GM21717 (cell line): ENCODE measurements around the gene OXLD1.
"Not testable (repeated sequence)": the region's sequence is repeated elsewhere in the genome, so short reads cannot be mapped to it uniquely, and the experiment has no call there.

Source experiments
- ATAC-seq: cut with Tn5 transposase; IDR thresholded peaks from one replicate; pipeline ENCODE4 v1.9.1; 2021; ENCODE audit warnings: mild to moderate bottlenecking, moderate library complexity; ENCODE audit not compliant: unreplicated experiment

OXLD1 gene

DNA sequence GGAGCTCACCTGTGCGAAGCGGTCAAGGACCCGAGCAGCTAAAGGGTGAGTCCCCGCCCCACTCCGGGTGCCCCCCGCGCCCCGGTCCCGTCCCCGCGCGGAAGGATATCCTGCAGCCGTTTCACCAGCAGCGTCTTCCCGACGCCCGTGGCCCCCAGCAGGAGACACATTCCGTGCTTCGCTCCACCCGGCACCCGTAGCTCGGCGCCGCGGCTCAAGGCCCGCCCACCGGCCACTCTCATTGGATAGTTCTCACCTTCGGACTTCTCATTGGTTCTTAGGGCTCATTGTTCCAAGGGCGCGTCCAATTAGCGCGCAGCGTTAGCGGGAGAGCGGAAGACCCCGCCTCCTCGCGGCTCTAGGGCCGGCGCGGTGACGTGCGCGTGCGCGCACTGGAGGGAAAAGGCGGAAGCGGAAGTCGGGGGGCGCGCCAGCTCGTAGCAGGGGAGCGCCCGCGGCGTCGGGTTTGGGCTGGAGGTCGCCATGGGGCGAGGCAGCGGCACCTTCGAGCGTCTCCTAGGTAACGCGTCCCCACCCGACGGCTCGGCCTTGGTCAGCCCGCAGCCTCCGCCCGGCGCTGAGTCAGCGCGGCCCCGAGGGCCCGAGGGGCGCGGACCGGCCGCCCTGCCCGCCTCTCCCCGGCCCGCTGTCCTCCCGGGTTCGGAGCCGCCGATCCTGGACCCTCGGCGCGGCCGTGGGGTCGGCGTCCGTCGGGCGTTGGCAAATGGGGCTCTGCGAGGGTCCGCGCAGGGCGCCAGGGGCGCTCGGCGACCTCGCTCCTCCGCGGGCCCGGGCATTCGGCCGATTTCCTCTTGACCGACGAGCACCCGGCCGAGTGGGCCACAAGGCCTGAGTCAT lies 17.4 kb upstream of the OXLD1 start, which contains the start of the genes ARL16 and HGS:
Gene ARL16 (minus strand): TSS at position 214 of the 858 bp plus-strand sequence. CDS start 44 bp downstream, at position 170.
Gene HGS (plus strand): TSS at position 428 of the 858 bp plus-strand sequence. CDS start 56 bp downstream, at position 484.
- peak; percentile 79 for ATAC-seq

DNA sequence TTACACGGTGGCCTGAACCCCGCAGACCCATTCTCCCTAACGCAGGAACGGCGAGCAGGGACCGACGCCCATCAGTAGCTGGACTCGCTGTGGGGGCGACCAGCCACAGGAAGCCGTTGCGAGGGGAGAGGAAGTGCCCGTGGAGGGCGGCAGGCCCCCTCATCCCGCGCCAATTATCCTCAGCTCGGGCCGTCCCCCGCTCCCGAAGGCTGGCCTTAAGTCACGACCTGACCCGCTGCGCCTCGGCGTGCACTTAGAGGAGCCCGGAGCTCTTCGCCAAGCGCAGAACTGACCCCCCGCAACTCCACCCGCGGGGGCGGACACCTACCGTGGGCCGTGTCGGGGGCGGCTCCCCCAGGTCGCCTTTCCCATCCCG lies 16.8 kb upstream of the OXLD1 start:
- ATAC-seq: peak; percentile 15

DNA sequence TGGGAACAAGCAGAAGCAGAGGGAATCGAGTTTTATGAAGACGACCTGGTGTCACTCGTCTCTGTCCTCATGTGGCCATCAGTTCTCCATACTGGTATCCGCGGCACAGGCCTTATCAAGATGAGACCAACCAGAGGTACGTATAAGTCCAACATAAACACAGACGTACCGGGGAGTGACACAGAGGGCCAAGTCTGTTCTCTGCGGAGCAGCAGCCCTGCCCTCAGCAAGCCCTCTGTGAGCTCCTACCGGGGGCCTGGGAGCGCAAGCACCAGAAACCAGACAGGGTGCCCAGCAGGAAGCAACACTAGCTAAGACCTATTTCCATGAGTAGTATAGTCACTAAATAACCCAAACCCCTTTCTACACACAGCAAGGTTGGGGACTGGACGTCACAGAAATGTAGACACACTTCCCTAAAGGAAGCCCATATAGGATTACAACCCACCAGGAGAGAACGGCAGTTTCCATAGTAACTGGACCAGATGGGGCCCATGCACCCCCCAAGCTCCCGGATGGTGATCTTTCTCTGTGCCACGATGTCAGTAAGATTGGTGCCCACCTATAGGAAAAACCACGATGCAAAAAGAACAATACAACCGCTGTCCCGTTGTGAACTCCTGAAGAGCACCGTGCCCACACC lies 16.3 kb upstream of the OXLD1 start:
- no peak for ATAC-seq

DNA sequence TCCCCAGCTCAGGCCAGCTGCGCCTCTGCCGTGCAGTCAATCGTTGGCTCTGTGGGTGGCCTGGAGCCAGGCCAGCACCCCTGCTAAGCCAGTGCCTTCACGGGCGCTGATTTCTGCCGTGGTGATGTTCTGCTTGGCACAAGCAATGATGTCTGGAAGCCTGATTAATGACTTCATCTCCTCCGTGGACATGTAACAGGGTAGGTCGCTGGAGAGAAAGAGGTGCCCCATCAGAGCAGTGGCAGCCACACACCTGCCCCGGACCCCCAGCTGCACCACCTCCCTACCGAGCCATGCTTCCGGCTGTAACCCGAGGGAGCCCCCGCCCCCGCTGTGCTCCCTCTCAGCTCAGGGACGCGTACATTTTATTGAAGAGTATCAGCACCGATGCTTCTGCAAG lies 15.3 kb upstream of the OXLD1 start:
- ATAC-seq: no peak

DNA sequence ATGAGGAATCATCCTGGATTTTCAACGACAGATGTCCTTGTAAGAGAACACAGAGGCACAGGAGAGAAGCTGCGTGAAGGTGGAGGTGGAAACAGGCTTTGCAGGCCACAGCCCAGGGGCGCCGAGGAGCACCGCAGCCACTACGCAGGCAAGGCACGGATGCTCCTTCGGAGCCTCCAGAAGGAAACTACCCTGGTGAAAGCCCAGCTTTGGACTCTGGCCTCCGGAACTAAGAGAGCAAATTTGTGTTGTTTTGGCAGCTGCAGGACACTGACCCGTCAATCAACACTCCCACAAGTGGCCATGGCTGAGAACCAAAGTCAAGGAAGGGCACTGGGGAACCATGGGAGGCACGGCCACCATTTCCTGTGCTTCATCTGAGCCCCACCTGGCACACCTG lies 13.7 kb upstream of the OXLD1 start:
- ATAC-seq: no peak

DNA sequence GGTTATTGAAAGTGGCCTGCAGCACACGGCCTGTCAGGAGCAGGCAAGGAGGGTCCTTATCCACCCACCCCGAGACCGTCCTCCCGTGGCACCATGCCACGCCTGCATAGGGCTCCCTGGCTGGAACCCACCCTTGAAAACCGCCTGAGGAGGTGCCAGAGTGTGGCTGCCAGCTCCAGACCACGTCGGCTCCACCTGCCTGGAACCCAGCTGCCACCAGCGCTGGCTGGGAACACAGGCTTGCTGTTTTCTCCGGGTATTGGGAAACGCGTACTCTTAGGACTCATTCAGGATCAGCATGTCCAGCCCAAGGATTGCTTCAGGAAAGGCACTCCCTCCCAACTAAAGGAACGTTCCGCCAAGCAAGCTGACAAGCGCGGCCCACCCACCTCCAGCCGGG lies 10.5 kb upstream of the OXLD1 start:
- no peak for ATAC-seq

DNA sequence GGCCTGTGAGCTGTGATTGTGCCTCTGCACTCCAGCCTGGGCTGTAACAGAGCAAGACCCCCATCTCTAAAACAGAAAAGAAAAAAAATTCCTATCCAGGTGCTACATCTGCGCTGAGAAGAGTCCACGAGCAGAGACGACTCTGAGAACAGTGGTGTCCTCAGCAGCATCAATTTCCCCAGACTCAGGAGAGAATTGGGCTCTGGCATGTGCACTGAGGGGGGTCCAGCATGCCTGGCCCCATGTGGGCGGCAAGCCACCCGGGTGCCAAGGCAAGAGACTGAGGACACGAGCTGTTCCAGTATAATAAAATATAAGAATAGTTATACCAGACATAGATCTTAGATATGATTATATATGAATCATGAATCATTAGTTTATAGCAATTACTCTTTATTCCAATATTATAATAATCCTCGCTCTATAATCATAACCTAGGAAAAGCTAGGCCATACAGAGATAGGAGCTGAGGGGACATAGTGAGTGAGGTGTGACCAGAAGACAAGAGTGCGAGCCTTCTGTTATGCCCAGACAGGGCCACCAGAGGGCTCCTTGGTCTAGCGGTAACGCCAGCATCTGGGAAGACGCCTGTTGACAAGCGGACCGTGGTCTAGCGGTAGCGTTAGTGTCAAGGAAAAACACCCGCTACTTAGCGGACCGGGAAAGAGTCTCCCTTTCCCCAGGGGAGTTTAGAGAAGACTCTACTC lies 9.3 kb upstream of the OXLD1 start:
- not testable (repeated sequence) for ATAC-seq

DNA sequence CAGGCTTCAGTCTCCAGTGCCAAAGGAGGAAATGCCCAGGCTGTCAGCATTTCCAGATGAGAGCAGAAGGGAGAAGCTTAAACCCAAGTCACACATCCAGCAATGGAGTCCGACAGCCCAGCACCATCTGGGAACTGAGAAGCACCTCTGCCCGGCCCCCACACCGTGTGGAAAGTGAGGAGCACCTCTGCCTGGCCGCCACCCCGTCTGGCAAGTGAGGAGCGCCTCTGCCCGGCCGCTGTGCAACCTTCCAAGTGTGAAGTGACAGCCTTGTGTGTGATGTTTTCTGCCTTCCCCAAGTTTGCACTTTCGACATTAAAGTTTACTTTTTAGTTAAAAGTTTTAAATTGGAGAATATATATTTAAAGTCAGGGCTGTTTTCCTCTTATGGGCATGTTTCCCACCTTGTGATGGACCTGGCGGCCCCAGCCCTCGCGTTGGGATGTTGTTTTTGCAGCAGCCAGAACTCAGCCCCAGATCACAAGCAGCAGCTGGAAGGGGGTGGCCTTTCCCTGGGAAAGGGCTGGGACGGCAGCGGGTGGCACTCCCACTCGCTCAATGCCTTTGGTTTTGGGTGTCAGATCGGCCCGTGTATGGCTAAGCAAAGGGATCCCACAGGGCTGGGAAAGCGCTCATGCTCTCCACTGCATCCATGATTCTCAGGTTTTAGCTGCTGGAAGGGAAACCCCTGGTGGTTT lies 7.3 kb upstream of the OXLD1 start:
- no peak for ATAC-seq

DNA sequence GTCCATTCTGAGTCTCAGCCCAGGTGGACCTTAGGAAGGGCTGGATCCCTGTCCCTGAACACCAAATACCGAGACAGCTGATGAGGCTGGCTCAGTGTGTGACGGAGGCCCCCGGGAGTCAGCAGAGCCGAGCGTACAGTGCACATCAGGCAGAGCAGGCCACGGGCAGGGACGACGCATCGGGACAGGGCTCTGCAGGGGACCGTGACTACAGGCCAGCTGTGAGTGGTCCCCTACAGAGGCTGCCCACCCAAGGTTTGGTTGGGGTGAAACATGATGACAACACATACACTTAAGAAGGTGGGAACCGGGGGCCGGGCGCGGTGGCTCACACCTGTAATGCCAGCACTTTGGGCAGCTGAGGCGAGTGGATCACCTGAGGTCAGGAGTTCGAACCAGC lies 6.5 kb upstream of the OXLD1 start:
- no peak for ATAC-seq

DNA sequence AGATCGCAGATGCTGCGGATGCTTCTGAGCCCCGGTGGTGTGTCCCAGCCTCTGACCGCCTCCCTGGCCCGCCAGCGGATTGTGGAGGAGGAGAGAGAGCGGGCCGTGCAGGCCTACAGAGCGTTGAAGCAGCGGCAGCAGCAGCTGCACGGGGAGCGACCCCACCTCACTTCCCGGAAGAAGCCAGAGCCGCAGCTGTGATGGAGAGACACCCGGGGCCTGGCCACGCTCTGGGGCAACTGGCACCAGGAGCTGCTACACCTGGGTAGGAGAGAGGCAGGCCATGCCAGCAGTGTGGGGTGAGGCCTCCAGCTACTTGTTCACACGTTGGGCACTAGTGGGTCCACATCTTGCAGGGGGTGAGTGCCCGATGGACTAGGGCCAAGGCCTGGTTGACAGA lies 6.1 kb upstream of the OXLD1 start:
- ATAC-seq: no peak

DNA sequence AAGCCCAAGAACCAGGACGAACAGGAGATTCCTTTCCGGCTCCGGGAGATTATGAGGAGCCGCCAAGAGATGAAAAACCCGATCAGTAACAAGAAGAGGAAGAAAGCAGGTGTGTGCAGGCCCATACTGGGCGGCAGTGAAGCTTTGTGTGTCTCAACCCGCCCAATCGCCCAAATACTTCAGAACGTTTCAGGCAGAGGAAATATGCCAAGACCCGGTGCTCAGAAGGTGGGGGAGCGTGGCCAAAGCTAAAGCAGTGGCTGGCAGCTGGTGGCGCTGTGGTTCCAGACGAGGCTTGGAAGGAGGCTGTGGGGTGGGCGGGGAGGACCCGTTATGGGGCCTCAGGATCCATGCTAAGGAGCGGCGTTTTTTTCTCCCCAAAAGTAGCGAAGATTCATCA lies 1.3 kb upstream of the OXLD1 start:
- no peak for ATAC-seq

DNA sequence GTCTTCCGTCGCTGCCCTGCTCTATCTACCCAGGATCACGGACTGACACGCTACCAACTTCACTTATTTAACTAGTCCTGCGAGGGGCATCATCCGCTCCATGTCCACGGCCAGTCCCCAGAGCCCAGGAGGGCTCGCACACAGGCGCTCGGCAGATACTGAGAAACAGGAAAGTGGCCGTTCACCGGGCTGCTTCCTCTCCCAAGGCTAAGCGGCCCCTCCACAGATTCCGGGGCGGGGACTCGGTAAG lies 388 bp downstream of the OXLD1 start:
- ATAC-seq: peak; percentile 20

DNA sequence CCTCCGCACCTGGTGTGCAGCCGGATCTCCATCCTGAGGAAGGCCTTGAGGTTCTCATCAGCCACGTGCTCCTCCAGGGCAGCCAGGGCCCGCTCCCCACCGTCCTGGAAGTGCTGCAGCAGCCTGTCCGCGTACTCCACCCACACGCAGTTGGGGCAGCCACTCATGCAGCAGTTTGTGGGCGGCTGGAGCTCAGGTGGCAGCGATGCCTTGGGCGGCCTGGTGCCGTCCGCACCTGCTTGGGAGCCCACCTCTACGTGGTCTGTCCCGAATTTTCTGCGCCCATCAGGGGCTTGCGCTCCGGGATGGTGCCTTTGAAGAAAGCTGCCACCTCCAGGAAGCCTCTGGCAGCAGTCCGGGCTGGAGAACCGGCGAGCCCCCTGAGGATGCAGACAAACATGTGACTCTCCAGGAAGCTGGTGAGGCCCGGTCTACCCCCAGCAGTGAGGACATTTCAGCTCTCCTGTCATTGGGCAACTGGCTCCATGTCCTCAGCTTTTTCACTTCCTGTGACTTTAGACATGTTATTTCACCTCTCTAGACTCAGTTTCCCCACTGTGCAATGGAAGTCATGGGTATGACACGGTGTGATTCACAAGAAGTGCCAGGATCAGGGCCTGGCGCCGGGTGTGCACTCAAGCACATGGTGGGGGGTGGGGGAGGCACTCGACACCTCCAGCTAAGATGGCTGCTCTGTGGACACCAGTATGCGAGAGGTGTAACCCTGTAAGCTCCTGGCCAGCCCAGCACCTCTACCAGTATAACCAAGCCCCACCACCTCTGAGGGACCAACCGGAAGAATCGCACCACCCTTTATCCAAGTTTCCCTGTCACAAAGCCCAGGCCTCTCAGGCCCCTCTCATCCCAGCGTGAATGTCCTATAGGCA lies 957 bp downstream of the OXLD1 start:
- no peak for ATAC-seq

DNA sequence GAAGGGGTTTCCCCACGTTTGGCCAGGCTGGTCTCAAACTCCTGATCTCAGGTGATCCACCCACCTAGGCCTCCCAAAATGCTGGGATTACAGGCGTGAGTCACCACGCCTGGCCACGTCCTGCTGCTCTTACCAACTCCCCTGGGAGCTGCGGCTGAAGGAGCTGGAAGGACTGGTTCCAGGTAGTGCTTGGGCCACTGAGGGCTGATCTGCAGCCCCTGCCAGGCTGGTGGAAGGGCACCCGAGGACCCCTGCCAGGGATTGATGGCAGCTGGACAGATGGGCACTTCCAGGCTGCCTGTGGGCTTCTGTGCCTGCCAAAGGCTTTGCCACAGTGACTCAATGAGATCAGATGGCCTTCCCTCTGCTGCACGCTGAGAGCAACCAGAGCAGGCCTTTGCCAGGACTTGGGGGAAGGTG lies 2.3 kb downstream of the OXLD1 start:
- ATAC-seq: no peak

DNA sequence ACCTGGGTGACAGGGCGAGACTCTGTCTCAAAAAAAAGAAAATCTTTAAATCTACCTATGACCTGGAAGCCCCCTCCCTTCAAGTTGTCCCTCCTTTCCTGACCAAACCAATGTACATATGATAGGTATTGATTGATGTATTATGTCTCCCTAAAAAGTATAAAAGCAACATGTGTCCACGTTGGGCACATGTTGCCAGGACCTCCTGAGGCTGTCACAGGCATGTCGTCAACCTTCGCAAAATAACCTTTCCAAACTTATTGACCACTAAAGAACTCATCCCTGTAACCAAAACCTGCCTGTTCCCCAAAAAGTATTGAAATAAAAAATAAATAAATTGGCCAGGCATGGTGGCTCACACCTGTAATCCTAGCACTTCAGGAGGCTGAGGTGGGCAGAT lies 4.4 kb downstream of the OXLD1 start:
- ATAC-seq: no peak

DNA sequence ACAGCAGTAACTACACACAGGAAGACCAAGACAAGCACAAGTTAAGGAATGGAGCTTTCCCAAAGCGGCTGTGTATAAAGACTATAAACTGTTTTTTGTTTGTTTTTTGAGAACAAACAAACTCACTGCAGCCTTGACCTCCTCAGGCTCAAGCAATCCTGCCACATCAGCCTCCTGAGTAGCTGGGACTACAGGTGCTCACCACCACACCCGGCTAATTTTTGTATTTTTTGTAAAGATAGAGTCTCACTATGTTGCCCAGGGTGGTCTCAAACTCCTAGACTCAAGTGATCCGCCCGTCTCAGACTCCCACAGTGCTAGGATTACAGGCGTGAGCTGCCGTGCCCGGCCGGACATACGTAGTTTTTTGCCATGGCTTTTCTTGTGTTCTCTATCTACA lies 6.0 kb downstream of the OXLD1 start:
- no peak for ATAC-seq

DNA sequence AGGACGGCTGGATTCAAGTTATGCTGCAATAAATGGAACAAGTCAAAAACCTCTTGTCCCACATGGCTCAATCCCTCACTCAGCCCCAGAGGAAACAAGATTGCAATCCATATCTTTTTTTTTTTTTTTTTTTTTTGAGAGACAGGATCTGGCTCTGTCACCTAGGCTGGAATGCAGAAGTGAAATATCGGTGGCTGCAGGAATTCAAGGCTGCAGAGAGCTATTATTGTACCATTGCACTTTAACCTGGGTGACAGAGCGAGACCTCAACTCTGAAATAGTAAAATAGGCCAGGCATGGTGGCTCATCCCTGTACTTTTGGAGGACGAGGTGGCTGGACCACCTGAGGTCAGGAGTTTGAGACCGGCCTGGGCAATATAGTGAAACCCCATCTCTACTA lies 7.4 kb downstream of the OXLD1 start:
- no peak for ATAC-seq

DNA sequence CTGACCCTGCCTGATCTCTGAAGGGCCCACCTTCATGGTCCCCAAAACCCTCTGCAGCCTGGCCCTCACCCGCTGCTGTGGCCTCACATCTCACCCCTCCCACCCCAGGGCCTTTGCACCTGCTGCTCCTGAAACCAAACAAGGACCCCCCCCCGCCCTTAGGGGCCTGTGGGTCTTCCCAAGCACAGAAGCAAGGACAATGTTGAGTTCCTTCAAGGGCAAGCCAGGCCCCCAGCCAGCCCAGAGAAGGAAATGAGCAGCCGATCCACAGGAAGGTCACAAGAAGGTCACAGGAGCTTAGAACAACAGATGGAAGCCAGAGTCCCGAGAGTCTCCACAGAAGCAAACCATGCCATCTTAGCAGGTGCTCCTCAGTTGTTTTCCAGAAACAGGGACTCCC lies 9.6 kb downstream of the OXLD1 start:
- ATAC-seq: no peak

DNA sequence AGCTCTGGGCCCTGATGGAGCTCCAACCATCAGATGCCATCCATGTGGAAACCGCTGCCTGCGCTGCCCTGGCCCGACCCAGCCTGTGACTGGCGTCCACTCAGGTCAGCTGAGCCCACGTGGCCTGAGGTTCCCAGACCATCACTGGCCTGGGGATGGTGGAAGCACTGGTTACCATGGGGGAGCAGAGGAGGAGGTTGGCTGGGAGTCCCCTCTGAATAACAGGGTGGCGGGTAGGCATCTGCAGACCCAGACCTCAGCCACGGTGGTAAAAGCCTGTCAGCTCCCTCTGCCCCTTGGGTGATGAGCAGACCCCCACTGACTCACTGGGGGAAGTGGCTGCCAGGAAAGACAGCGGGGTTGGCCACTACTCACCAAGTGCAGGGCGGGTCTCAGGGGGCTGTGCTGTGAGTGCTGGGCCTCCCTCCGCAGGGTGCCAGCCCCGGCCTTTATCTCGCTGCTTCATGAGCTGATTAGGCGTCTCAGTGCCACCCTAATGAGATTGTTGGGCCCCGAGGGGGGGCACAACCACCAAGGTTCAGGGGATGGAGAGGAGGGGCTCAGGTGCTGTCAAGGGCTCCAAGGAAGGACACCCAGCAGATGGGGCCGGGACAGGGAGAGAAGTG lies 10.2 kb downstream of the OXLD1 start, which contains the start of gene PDE6G:
Gene PDE6G (minus strand): TSS at position 425 of the 626 bp plus-strand sequence. CDS start 3,237 bp downstream, outside the sequence.
- no peak for ATAC-seq
